HT1080 (cell line): ENCODE data around the gene STMN3. TPM values are rescaled to one million over a fixed set of nuclear protein-coding genes. Genes with fewer than 3 reads are reported as not detected.
"Not testable (repeated sequence)": the region's sequence is repeated elsewhere in the genome, so short reads cannot be mapped to it uniquely, and the experiment has no call there.

Experiments used
- DNase-seq: peaks from one replicate; pipeline ENCODE4 v3.0.0-alpha.2; 2015; ENCODE audit warnings: low read depth
- total RNA-seq: library from RNA; depleted of rRNA; stranded (reverse); fragments of >200 nt; shearing (Covaris generic); gene quantifications from 2 replicates; pipeline ENCODE4 v1.2.3, GENCODE V29; 2014

STMN3 gene
- total RNA-seq, 1 experiment from 2014 or later, result 33.2 TPM

DNA sequence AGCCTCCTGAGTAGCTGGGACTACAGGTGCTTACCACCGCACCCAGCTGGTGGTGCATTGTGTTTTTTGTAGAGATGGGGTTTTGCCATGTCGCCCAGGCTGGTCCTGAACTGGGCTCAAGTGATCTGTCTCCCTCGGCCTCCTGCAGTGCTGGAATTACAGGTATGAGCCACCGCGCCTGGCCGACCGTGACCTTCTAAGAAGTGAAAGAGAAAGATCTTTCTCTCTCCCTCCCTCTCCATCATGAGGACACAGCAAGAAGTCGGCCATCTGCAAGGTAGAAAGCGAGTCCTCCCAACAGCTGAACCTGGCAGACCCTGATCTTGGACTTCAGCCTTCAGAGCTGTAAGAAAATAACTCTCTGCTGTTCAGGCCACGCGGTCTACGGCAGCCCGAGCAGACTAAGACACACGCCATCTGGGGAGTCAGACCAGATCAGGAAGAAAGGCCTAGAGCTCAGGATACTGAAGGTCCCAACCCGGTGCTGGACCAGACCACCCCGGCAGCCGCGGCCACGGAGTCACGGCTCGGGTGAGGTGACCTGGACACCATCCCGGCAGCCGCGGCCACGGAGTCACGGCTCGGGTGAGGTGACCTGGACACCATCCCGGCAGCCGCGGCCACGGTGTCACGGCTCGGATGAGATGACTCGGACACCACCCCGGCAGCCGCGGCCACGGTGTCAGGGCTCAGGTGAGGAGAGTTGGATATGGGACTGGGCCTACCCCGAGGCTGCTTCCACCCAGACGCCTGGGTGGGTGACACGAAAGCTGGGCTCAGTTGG, 35.9 kb downstream of the STMN3 start:
- DNase-seq, result no peak

DNA sequence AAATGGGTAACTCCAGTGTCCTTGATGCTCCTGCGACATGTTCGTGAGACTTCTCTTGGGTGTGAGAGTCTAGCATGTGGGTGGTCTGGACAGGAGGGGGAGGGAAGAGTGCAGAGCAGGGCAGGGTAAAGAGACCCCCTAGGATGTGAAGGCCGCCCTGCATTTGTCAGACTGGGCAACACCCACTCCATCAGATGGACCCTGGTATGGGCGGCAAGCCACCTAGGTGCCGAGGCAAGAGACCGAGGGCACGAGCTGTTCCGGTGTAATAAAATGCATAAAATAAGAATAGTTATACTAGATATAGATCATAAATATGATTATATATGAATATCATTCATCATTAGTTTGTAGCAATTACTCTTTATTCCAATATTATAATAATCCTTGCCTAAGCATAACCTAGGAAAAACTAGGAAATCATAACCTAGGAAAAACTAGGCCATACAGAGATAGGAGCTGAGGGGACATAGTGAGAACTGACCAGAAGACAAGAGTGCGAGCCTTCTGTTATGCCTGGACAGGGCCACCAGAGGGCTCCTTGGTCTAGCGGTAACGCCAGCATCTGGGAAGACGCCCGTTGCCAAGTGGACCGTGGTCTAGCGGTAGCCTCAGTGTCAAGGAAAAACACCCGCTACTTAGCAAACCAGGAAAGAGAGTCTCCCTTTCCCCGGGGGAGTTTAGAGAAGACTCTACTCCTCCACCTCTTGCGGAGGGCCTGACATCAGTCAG, 39.2 kb downstream of the STMN3 start:
- DNase-seq, result not testable (repeated sequence)

DNA sequence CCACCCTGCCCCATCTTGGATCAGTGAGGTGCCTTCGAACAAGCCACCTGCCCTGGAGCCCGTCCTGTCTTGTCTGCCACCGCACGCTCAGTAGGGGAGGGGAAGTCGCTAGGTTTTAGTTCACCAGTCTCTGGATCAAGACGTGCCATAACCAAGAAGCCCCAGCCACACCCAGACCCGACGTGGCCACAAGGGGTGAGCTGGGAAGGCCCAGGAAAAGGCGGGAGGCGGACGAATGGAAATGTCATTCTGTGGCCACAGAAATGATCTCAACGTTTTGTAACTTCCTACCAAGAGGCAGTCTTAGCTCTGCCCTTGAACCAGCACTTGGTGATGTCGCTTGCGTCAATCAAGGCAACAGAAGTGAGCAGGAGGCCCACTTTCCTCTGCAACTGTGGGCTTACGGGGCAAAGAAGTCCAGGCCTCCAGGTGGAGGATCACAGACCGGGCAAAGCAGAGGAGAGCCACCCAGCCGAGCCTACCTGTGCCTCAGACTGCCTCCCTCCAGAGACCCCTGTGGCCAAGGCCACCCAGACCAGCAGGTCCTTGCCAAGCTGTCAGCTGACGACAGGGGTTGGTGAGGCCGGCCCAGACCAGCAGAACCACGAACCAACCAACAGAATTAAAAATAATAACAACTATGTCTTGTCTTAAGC, 40.8 kb downstream of the STMN3 start:
- no peak for DNase-seq

DNA sequence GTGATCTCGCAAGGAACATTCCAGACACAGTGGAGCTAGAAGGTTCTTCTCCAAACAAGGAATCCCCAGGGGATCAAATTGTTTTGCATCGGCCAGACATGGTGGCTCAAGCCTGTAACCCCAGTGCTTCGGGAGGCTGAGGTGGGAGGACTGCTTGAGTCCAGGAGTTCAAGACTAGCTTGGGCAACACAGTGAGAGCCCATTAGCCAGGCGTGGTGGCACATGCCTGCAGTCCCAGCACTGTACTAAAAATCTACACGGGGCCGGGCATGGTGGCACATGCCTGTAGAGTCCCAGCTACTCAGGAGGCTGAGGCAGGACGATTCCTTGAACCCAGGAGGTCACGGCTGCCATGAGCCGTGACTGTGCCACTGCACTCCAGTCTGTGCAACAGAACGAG, 41.6 kb downstream of the STMN3 start:
- no peak for DNase-seq

DNA sequence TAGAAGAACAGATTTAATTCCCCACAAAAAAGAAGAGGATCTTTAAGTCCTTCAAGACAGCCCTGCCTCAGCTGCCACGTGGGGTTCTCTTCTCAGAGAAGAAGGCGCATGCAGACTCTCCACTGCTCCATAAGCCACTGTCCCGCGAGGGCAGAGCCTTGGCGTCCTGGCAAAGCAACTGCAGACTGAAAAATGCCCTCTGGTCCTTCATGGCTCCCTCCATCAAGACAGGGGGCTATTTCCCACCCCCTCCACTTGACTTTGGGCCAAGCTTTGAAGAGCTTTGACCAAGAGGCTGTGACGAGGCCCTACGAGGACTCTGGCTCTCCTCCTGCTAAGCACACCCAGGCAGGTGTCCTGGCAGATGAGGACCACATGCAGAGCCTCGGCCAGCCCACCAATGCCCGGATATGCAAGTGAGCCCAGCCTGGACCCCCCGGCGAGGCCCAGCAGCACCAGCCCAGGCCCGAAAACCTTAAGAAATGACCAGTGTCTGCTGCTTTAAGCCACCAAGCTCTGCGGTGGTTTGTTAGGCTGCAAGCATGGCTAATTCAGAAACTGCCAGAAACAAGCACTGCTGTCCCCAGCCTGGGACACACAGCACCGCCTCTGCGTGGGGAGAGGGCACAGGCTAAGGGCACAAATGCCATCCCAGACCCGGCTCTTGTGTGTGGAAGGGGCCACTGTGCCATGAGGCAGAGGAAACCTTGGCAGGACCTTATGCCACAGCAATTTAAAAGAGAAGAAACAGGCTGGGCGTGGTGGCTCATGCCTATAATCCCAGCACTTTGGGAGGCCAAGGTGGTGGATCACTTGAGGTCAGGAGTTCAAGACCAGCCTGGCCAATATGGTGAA, 42.4 kb downstream of the STMN3 start:
- DNase-seq, result no peak

DNA sequence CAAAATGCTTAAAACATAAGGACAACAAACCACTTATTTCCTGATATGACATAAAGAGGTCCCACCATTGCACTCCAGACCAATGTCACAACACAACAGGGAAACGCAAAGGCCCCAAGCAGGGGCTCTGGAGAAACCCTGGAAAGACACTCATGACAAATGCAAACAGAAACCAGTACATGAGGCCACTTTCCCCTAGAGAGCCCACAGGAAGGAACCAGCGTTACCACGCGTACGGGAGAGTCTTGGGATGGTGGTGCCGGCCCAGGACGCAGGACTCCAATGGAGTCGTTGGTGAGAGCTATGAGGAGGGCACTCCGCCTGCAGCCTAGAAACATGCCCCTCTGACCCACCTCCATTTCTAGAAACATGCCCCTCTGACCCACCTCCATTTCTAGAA, 46.5 kb downstream of the STMN3 start:
- no peak for DNase-seq

DNA sequence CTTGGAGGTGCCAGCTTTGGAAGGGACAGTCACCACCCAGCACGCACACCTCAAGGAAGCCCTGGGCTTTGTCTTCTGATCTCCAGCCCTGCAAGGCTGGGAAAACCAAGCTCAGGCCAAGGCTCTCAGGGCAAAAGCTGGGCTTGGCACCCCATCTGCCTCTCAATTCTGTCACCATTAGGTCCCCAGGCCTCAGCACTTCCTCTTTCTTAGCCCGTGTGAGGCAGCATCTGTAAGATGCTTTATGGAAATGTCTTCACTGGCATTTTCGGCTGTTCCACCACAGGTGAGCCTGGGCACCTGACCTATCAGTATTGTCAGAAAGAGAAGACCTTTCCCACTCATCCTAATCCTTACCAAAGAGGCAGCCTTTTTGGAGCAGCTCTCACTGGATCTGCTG, 50.9 kb downstream of the STMN3 start:
- no peak for DNase-seq

DNA sequence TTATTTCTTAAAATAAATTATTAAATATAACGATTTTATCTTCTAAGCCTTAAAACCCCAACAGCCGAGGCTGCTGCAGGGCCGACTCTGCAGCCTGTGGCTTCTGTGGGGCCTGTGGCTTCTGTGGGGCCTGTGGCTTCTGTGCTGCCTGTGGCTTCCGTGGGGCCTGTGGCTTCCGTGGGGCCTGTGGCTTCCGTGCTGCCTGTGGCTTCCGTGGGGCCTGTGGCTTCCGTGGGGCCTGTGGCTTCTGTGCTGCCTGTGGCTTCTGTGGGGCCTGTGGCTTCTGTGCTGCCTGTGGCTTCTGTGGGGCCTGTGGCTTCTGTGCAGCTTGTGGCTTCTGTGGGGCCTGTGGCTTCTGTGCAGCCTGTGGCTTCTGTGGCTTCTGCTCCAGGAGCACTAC, 51.5 kb downstream of the STMN3 start:
- DNase-seq, result not testable (repeated sequence)

DNA sequence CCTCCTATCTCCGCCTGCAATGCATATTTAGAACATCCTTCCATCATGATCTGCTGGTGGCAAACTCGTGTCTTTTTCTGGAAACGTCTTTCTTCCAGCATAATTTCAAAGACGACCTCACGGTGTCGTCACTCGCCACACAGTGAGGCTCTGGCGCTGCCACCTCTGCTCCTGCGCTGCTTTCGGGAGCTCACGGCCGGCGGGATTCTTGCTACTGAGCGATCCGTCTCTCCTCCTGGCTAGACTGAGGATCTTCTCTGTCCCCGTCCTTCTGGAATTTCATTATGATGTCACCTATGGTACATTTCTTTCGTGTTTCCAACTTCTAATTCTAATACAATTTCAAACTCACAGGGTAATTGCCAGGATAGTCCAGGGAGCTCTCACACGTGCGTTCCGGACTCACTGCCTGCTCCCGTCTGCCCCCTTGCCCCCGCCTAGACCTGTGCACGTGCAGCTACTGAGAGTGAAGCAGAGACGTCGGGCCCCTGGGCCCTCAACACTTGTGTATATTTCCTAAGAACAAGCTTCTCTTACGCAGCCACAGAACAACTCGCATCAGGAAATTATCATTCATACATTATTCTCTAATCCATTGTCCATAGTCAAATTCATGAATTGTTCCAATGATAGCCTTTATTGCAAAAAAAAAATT, 53.7 kb downstream of the STMN3 start:
- DNase-seq, result no peak

DNA sequence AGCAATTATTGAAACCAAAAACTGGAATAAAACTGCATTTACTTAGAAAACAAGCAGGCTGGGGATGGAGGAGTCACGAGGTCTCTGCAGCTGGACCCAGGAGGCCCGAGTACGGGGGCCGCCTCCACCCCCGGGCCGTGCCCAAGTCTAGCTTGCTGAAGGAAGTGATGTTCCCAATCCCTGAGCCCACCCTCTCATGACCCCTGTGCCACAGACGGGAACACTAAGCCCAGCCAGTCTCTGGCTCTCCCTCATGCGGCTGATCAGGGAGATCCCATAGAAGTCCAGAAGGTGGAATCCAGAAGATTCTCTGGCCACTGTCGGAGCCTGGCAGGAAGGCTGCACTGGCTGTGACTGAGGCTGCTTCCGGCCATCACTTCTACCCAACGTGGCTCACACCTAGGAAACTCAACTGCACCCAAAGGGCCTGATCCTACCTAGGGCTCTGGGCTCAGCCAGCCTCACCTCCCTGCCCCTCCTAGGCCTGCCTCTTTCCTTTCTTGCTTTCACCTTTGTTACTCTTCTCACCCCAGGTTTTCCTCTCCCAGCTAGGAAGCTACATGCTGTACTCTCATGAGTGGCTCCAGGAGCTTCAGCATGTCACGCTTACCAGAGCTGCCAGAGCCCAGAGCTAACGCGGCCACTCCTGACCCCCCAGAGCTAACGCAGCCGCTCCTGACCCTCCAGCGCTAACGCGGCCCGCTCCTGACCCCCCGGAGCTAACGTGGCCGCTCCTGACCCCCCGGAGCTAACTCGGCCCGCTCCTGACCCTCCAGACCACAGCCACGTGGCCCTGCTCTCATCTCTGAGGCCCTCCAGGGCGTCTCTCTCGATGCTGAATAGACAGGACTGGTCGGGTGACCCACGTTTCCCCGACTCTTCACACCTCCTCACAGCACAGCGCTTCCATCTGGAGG, 54.5 kb downstream of the STMN3 start:
- DNase-seq, result no peak

DNA sequence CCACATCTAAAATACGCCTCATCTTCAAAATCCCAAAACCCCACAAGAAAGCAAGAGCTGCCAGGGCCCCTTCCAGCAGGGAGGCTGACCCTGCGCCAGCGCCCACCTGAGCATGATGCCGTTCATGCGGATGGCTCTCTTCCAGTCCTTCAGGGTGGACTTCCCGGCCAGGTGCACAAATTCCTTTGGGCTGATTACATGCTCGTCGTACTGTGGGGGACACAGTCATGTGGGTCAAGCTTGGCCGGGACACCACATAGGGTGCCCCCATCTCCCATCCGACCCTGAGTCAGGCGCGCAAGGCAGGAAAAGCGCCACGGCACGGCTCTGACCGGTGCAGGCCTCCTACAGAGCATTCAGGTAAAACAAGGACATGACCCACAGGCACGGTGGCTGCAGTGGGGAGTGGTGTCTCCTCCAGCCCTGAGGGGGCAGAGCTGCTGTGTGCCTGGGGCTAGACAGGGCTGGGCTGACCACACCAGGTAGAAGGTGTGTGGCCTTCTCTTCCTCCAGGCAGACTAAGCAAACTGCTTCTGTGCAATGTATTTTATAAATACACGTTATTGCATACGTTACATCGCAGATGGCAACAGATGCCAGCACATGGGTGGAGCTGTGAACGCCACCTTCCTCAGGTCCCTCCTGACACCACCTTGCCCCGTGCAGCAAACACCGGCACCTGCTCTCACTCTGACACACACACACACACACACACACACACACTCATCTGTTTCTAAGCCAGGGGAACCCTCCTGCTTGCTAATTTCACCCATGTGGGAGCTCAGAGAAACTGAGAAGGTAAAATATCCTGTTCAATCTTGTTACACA, 55.4 kb downstream of the STMN3 start:
- no peak for DNase-seq

DNA sequence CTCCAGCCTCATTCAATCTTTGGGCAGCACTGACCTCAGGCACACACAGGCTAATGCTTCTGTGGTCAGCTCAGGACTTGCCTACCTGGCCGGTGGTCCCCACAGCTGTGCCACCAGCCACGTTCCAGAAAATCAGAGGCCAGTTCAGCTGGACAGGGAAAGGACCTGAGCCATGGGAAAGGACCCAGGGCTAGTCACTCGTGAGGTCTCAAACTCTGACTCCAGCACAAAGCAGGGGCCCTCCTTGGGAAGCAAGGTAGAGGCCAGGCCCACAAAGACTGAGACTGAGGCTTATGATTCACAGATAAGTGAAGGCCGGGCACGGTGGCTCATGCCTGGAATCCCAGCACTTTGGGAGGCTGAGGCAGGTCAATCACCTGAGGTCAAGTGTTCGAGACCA, 56.8 kb downstream of the STMN3 start:
- no peak for DNase-seq

DNA sequence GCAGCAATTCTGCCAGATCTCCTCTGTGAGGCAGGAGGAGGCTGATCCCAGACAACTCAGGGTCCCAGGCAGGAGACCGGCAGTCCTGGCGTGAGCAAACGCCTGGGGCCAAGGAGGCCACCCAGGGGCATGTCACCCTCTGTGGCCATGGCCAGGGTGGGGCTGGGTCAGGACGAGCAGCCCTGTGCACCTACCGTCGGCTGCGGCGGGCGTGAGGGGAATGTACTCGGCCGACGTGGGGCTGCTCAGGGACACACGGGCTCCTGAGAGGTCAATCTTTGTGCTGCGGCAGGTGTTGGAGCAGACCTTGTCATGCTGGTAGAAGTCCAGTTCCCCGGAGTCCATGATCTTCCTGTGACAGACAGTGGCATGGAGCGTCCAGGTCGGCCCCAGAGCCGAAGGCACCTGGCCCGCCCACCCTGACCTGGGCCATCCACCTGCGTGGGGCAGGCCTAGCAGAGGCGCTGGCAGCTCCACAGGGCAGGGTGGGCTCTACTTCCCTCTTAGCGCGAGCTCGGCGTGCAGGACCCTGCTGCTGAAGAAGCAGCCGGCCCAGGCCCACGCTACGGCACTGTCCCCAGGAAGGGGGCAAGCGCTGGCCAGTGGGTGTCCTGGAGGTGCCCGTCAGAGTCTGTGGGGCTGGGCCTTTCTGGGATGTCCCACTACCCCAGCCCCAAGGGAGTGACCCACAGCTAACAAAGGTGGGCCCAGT, 57.7 kb downstream of the STMN3 start:
- DNase-seq, result no peak

DNA sequence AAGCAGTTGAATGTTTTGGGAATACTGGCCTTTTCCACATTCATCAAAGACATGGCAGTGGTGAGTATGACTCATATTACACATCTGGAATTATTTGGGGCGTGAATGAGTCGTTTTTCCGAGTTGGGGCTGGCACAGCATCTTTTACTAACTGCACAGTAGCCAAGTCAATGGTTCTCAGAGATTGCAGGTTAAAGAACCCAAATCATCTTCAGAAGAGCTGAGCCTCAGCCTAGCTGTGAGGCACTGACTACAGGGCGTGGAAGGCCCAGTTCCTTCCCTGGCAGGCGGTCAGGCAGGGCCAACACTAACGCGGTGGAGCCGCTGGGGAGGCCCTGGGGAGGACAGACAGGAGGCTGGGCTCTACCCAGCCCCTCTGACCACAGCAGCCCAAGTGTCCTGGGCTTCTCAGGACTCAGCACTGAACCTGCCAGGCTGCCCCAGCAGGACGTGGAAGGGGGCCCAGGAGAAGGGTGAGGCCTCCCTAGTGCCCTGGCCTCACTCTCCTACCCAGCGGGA, 59.1 kb downstream of the STMN3 start:
- DNase-seq, result peak; percentile 24

DNA sequence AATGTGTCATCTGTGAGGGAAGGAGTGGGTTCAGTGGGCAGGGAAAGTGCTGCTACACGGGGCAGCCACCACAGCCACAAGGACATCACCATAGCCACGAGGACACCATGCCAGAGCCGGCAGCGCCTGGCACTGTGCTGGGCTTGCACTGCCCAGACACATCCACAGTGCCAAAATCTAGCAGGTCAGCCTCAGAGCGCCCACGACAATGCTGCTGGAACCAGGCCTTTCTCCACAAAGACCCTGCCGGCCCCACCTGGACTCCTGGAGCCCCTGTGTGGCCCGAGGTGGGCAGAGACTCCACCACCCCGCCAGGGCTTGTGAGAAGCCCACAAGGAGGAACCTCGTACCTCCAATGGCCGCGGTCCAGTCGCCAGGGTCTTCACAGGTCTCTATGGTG, 60.6 kb downstream of the STMN3 start:
- no peak for DNase-seq

DNA sequence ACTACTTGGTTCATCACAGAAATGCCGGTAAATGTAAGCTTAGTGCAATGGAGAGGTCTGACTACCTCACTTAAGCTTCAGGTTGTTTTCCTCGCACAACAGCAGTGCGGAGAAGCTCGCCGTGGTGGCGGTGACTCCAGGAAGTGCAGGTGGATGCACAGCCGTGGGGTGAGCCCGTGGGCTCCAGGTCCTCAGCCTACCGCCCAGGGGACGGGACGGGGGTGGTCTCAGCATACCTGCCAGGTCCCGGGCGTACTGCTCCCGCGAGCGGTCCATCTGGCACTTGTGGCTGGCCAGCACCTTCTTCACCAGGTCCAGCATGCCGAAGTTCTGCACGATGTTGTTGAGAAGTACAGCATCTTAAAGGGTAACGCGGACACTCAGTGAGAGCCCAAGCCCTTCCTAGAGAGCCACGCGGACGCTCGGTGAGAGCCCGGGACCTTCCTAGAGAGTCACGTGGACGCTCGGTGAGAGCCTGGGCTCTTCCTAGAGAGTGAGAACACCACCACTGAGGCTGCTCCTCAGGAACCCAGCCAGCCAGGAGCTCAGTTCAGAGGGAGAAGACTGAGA, 61.4 kb downstream of the STMN3 start:
- no peak for DNase-seq

DNA sequence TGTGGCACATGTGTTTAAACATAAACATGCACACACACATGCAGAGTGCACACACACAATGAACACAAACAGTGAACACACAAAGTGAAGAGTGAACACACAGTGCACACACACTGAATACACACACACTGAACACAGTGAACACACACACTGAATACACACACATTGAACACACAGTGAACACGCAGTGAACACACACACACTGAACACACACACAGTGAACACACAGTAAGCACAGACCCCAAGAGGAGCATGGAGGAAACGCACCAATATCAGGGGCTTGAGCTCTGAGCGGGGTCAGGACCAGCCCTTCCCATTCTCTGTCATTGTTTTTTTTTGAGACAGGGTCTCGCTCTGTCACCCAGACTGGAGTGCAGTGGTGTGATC, 62.1 kb downstream of the STMN3 start:
- DNase-seq, result no peak
